C4-2B (cell line): Measurements from ENCODE around the gene GNPNAT1.

ENCODE experiments used
- ZFX ChIP-seq: fragments of 450-650 bp; IDR thresholded peaks from 2 replicates; pipeline ENCODE4 v1.6.1; 2017
- TF ChIP-seq, protein P1 (sequence below): fragments of 450-650 bp; conservative IDR thresholded peaks from 2 replicates; pipeline ENCODE4 v1.5.1; 2017; ENCODE audit warnings: mild to moderate bottlenecking

DNA sequence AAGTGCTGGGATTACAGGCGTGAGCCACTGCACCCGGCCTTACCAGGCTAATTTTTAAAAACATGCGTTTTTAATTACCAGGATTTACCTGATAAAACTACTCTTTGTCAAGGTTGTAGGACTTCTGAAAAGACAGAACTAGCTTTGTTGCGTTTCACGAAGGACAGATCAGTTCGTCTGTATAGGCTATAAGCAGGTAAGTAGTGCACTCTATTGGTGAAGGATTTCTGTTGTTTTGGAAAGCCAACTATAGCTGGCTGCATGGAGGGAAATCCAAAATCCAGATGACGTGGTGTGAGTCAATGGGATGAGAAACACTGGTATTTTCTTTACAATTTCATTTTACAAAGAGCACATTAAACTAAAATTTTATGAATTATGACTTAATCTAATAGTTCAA is 14.6 kb downstream of the GNPNAT1 start:
- TF ChIP-seq, protein P1, sequence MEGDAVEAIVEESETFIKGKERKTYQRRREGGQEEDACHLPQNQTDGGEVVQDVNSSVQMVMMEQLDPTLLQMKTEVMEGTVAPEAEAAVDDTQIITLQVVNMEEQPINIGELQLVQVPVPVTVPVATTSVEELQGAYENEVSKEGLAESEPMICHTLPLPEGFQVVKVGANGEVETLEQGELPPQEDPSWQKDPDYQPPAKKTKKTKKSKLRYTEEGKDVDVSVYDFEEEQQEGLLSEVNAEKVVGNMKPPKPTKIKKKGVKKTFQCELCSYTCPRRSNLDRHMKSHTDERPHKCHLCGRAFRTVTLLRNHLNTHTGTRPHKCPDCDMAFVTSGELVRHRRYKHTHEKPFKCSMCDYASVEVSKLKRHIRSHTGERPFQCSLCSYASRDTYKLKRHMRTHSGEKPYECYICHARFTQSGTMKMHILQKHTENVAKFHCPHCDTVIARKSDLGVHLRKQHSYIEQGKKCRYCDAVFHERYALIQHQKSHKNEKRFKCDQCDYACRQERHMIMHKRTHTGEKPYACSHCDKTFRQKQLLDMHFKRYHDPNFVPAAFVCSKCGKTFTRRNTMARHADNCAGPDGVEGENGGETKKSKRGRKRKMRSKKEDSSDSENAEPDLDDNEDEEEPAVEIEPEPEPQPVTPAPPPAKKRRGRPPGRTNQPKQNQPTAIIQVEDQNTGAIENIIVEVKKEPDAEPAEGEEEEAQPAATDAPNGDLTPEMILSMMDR, result no peak
- TF ChIP-seq ZFX, result no peak
